Stimulated activated CD4-positive, alpha-beta T cell treated with anti-CD3 and anti-CD28 coated beads, Interleukin-12 subunit alpha, Interleukin-12 subunit beta, amount 100 ng/mL, for 4 hours (primary cell): ENCODE measurements around the gene SLIT1.
A peak's percentile ranks its signal among the peaks of the same experiment; 100 is the strongest.
"Not testable (repeated sequence)": the region's sequence is repeated elsewhere in the genome, so short reads cannot be mapped to it uniquely, and the experiment has no call there.

Source experiments
- DNase-seq: peaks from one replicate; pipeline ENCODE4 v3.0.0-alpha.2; 2020

The SLIT1 gene

GRCh38 chr10:97038688-97039087 is 147.1 kb downstream of the SLIT1 start:
- DNase-seq, result no peak

- DNase-seq, result peak; percentile 65
These were observed 148.1 kb downstream of the SLIT1 start for GRCh38 chr10:97037365-97038361.

GRCh38 chr10:97034958-97035769 is 150.6 kb downstream of the SLIT1 start:
- no peak for DNase-seq

GRCh38 chr10:97034301-97034700 is 151.5 kb downstream of the SLIT1 start:
- no peak for DNase-seq

- DNase-seq, result not testable (repeated sequence)
These were observed 151.9 kb downstream of the SLIT1 start for GRCh38 chr10:97033841-97034240.

GRCh38 chr10:97032624-97033023 is 153.1 kb downstream of the SLIT1 start:
- no peak for DNase-seq

GRCh38 chr10:97031459-97031858 is 154.3 kb downstream of the SLIT1 start:
- DNase-seq, result no peak

GRCh38 chr10:97030894-97031293 is 154.9 kb downstream of the SLIT1 start:
- no peak for DNase-seq

GRCh38 chr10:97029271-97029670 is 156.5 kb downstream of the SLIT1 start:
- DNase-seq, result no peak

GRCh38 chr10:97028832-97029178 is 157.0 kb downstream of the SLIT1 start:
- no peak for DNase-seq

GRCh38 chr10:97028126-97028831 is 157.5 kb downstream of the SLIT1 start:
- no peak for DNase-seq

GRCh38 chr10:97025613-97026242 is 160.0 kb downstream of the SLIT1 start:
- DNase-seq, result peak; percentile 38

GRCh38 chr10:97024168-97025073 is 161.3 kb downstream of the SLIT1 start:
- DNase-seq, result no peak

GRCh38 chr10:97023401-97024167 is 162.2 kb downstream of the SLIT1 start:
- no peak for DNase-seq

GRCh38 chr10:97022616-97023015 is 163.1 kb downstream of the SLIT1 start:
- DNase-seq, result no peak

GRCh38 chr10:97020452-97021400 is 165.0 kb downstream of the SLIT1 start:
- no peak for DNase-seq

GRCh38 chr10:97019213-97019844 is 166.4 kb downstream of the SLIT1 start:
- no peak for DNase-seq

GRCh38 chr10:97018251-97019212 is 167.2 kb downstream of the SLIT1 start:
- DNase-seq, result no peak
